Osteoblast (primary cell): ENCODE measurements around the gene DCC. TPM values are rescaled to one million over a fixed set of nuclear protein-coding genes. Genes with fewer than 3 reads are reported as not detected.

Experiments used
- DNase-seq: peaks from one replicate; pipeline ENCODE4 v3.0.0; 2011; ENCODE audit warnings: low spot score, mixed read lengths; ENCODE audit not compliant: insufficient read length; ENCODE audit errors: missing footprints
- H2AFZ ChIP-seq: 2 replicates; pipeline ENCODE4 v1.6.0; 2011; ENCODE audit warnings: mild to moderate bottlenecking, low read length
- H3K27ac ChIP-seq: 2 replicates; pipeline ENCODE4 v1.5.1; 2011; ENCODE audit warnings: mild to moderate bottlenecking, low read depth, low read length, moderate library complexity
- H3K27me3 ChIP-seq: 2 replicates; pipeline ENCODE4 v1.6.0; 2012; ENCODE audit warnings: mild to moderate bottlenecking, control low read depth, inconsistent platforms, low read length, moderate library complexity; ENCODE audit not compliant: insufficient read depth
- H3K36me3 ChIP-seq: 2 replicates; pipeline ENCODE4 v1.5.1; 2011; ENCODE audit warnings: mild to moderate bottlenecking, low read length, control low read depth, moderate library complexity; ENCODE audit not compliant: insufficient read depth
- H3K4me1 ChIP-seq: 2 replicates; pipeline ENCODE4 v1.5.1; 2011; ENCODE audit warnings: mild to moderate bottlenecking, low read length, control low read depth, moderate library complexity; ENCODE audit not compliant: insufficient read depth
- H3K4me2 ChIP-seq: 2 replicates; pipeline ENCODE4 v1.6.0; 2011; ENCODE audit warnings: mild to moderate bottlenecking, low read length; ENCODE audit not compliant: insufficient read depth
- H3K4me3 ChIP-seq: fragments of 200-600 bp; sonication (generic); 3 replicates; pipeline ENCODE4 v1.5.1; 2012; ENCODE audit warnings: mild to moderate bottlenecking, low read length, inconsistent platforms; ENCODE audit not compliant: insufficient read depth
- H3K79me2 ChIP-seq: 2 replicates; pipeline ENCODE4 v1.6.0; 2012; ENCODE audit warnings: mild to moderate bottlenecking, low read length, control low read depth, inconsistent platforms; ENCODE audit not compliant: insufficient read depth
- H3K9me3 ChIP-seq: 2 replicates; pipeline ENCODE4 v1.5.1; 2011; ENCODE audit warnings: low read depth, low read length, control low read depth
- H4K20me1 ChIP-seq: 2 replicates; pipeline ENCODE4 v1.6.0; 2012; ENCODE audit warnings: mild to moderate bottlenecking, low read length, control low read depth; ENCODE audit not compliant: insufficient read depth
- CTCF ChIP-seq: IDR thresholded peaks from 2 replicates; pipeline ENCODE4 v1.5.1; 2011; ENCODE audit warnings: mild to moderate bottlenecking, low read depth, low read length, moderate library complexity; ENCODE audit errors: extremely low read depth
- total RNA-seq: library from RNA; depleted of rRNA; stranded (reverse); fragments of >200 nt; gene quantifications from 2 replicates; pipeline ENCODE4 v1.2.3, GENCODE V29; 2012

DCC gene
- total RNA-seq, 1 donor, result not detected

- no peaks in the 10 kb centered on the region for H3K4me1 ChIP-seq
- no peak for TF ChIP-seq CTCF
- no peak overlapping the region for H2AFZ ChIP-seq
- DNase-seq, result no peak
- no peaks in the 10 kb centered on the region for H3K79me2 ChIP-seq
- H3K9me3 ChIP-seq, result no peaks in the 10 kb centered on the region
- H3K27me3 ChIP-seq, result no peaks in the 10 kb centered on the region
- no peak overlapping the region for H3K4me3 ChIP-seq
- no peak overlapping the region for H3K27ac ChIP-seq
- no peak overlapping the region for H3K4me2 ChIP-seq
- no peaks in the 10 kb centered on the region for H3K36me3 ChIP-seq
- H4K20me1 ChIP-seq, result no peaks in the 10 kb centered on the region
These were observed 505.0 kb downstream of the DCC start for GRCh38 chr18:52845036-52845435.

- H3K9me3 ChIP-seq, result peaks cover 1% of the 10 kb centered on the region
- H3K79me2 ChIP-seq, result no peaks in the 10 kb centered on the region
- peak; percentile 66 for DNase-seq
- H3K4me3 ChIP-seq, result no peak overlapping the region
- H3K27ac ChIP-seq, result no peak overlapping the region
- no peak overlapping the region for H2AFZ ChIP-seq
- TF ChIP-seq CTCF, result no peak
- H4K20me1 ChIP-seq, result no peaks in the 10 kb centered on the region
- H3K4me2 ChIP-seq, result no peak overlapping the region
- no peaks in the 10 kb centered on the region for H3K36me3 ChIP-seq
- no peaks in the 10 kb centered on the region for H3K27me3 ChIP-seq
- no peaks in the 10 kb centered on the region for H3K4me1 ChIP-seq
These were observed 510.1 kb downstream of the DCC start for GRCh38 chr18:52850031-52850560.

- H3K36me3 ChIP-seq, result no peaks in the 10 kb centered on the region
- H3K4me1 ChIP-seq, result no peaks in the 10 kb centered on the region
- H3K4me3 ChIP-seq, result no peak overlapping the region
- TF ChIP-seq CTCF, result no peak
- no peak overlapping the region for H3K4me2 ChIP-seq
- H3K27ac ChIP-seq, result no peak overlapping the region
- H3K79me2 ChIP-seq, result no peaks in the 10 kb centered on the region
- DNase-seq, result no peak
- no peaks in the 10 kb centered on the region for H3K9me3 ChIP-seq
- no peaks in the 10 kb centered on the region for H4K20me1 ChIP-seq
- H3K27me3 ChIP-seq, result no peaks in the 10 kb centered on the region
- H2AFZ ChIP-seq, result no peak overlapping the region
These were observed 521.6 kb downstream of the DCC start for GRCh38 chr18:52861558-52861957.

GRCh38 chr18:52869349-52869923 is 529.4 kb downstream of the DCC start:
- Histone ChIP-seq H3K27ac (no peak overlapping the region), H3K27me3 (no peaks in the 10 kb centered on the region), H3K4me3 (no peak overlapping the region), H4K20me1 (no peaks in the 10 kb centered on the region), H3K36me3 (no peaks in the 10 kb centered on the region), H3K79me2 (no peaks in the 10 kb centered on the region), H3K4me1 (no peaks in the 10 kb centered on the region), H3K9me3 (peaks cover 2% of the 10 kb centered on the region), H3K4me2 (no peak overlapping the region), H2AFZ (no peak overlapping the region)
- no peak for DNase-seq
- TF ChIP-seq CTCF, result no peak
